HG03432 (cell line): ENCODE results near the gene TBPL1.
"Not testable (repeated sequence)": the region's sequence is repeated elsewhere in the genome, so short reads cannot be mapped to it uniquely, and the experiment has no call there.

ENCODE experiments used
- ATAC-seq: cut with Tn5 transposase; IDR thresholded peaks from one replicate; pipeline ENCODE4 v1.9.1; 2021; ENCODE audit warnings: mild to moderate bottlenecking, moderate library complexity; ENCODE audit not compliant: unreplicated experiment

TBPL1 gene

DNA sequence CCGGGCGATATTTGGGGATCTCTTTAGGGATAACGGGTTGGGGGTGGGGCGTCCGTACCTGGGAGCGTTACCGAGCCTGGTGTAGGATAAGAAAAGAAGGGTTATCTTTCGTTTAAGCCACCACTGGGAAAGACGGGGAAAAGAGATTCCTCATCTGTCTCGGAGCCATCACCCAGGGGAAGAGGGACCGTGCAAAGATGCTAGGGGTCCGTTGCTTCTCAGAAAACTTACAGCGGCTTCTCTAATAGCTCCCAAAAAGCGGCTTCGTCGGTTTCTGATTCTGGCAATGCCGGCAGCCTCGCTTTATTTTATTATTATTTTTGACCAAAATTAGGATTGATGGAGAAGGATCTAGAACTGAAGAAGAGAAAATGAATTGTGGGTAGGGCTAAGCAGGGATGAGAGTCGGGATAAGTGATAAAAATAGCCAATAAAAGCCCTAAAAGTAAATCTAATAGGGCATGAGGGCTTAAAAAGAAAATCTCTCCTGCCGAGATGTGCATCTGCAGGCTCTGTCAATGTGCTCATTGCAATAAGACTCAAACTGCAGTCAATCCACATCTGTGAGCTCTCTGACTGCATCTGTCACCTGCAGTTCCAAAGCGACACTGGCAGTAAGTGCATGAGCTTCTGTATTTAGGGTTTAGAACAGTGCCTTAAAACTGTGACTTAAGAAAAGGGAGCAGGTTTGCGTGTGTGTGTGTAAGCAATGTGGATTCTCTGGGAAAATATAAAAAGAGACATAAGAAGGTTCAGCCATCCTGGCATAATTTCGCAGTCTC lies 801 bp downstream of the TBPL1 start:
- ATAC-seq = no peak

GRCh38 chr6:133954657-133955576 lies 1.9 kb downstream of the TBPL1 start:
- ATAC-seq = no peak

DNA sequence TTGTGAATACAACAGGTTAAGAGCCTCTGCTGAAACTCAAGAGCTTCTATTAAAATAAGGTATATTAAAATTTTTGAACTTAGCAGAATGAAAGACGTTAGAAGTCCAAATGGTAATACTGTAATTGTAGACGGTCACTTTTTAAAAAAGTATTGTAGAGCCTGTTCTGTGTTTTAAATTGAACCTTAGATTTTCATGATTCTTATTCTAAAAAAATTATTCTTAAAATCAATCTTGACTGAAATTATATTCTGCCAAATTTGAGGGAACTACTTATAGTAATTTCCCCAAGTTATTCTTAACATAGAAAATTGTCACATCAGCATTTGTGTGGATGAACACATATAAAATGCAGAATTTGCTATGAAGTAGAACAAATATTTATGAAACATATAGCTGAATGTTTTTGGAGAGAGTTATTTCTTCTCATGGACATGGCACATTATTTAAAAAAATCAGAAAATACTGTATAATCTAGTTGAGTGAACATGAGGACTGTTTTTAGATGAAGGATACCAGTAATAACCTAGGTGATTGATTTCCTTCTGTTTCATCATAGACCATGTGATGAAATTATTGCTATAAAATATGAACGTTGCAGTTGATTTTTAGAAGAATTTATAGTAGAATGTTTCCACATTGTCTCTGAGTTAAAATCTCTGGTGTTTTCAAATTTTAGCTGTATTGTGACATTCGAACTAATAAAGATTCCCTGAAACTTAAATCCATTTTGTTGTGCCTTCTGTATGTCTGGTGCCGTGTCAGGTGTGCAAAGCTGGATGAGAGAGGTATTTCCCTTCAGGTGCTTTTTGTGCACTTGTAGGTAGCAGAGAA lies 2.8 kb downstream of the TBPL1 start:
- ATAC-seq = no peak

GRCh38 chr6:133956416-133957049 lies 3.5 kb downstream of the TBPL1 start:
- no peak for ATAC-seq

- no peak for ATAC-seq
Observed at GRCh38 chr6:133957227-133957626, 4.2 kb downstream of the TBPL1 start.

DNA sequence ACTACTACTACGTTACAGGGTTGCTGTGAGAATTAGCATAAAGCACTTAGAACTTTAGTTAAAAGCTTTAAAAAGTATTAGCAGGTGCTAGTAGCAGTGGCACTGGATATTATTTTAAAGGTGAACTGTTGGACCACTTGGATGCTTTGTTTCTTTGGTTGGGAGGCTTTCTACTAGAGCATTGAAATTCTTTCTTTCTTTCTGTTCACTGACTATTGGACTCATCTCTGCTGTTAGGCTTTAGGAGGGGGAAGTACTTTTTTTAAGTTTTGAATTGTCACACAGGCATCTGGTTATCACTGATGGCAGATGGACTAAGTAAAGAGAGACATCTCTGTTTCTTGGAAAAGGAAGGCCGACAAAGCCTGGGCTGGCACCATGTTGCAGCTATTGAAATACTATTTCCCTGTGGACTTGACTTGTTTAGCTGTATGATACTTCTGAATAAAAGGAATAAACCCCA lies 4.8 kb downstream of the TBPL1 start:
- ATAC-seq = no peak

GRCh38 chr6:133958791-133959190 lies 5.8 kb downstream of the TBPL1 start:
- ATAC-seq = no peak

DNA sequence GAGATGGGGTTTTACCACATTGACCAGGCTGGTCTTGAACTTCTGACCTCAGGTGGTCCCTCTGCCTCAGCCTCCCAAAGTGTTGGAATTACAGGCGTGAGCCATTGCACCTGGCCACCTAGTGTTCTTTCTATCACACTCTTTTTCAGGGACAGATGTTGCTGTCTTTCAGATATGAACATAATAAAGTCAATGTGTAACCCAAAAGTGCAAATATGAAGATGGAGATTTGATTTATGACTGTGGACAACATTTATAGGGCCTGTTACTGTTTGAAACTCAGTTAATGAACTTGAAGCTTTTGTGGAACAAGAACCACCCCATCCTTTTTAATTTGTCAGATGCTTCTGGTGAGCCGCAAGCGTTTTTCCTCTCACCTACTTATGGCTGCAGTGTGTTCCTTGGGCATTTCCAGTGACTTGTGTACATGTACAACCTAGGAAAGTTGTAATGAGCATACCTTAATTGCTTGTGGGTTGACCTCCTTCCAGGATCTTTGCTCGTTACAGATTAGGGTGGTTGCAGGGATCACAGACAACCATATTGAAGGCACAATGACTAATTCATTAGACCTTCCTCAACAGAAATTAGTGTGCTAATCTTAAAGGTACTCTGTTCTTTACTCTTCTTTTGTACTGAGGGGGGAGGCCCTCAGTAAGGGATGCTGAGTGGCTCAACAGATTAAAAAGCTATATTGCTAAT lies 6.8 kb downstream of the TBPL1 start:
- no peak for ATAC-seq

GRCh38 chr6:133961831-133962230 lies 8.8 kb downstream of the TBPL1 start:
- no peak for ATAC-seq

DNA sequence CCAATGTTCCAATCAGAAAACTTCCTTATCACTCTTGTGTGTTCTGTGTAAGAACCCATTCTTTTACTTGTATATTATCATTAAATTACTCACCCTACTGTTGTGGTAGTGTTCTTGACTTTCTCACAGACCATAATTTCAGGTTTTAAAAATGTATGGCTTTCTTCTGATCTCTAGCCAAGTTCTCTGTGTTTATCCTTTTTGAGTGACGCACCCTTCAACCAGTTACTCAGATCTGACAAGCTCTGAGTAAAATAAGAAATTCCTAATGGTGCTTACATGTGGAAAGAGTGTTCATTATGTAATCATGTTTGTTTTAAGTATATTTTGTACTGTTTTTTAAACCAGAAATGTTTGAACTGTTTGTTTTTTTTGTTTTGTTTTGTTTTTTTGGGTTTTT lies 11.0 kb downstream of the TBPL1 start:
- no peak for ATAC-seq

DNA sequence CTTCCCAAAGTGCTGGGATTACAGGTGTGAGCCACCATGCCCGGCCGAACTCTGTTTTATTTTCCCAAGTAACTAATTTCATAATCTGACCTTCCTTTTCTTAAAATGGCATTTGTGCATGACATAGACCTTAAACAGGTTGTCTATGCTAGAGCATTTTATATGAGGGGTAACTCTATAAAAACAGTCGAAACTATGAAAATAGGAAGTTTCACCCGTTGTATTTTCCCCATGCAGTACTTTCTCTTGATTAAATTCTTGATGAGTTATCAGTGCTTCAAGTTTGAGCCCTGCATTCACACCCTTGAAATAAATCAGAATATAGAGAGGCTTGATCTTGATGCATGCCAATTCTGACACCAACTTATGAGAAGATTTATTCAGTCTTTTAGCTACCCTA lies 11.7 kb downstream of the TBPL1 start:
- ATAC-seq = no peak

DNA sequence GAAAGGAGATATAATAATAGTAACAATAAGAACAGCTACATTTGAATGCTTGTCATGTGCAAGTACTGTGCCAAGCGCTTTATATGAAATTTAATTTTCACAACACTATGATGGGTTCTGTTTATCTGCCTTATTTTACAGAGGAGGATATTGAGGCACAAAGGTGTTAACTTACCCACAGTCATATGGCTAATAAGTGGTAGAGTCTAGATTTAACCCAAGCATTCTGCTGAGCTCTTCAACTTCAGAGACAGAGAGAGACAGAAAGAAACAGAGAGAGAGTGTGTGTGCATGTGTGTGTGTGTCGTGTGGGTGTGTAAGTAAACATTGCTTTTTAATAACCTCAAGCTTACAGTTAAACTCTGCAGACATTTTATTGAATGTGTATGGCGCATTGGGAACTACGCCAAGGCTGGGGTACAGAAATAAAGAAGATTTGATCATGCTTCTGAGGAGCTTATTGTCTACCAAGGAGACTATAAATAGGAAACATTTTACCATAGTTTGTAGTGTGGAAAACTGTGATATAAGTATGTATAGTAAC lies 12.9 kb downstream of the TBPL1 start:
- no peak for ATAC-seq

DNA sequence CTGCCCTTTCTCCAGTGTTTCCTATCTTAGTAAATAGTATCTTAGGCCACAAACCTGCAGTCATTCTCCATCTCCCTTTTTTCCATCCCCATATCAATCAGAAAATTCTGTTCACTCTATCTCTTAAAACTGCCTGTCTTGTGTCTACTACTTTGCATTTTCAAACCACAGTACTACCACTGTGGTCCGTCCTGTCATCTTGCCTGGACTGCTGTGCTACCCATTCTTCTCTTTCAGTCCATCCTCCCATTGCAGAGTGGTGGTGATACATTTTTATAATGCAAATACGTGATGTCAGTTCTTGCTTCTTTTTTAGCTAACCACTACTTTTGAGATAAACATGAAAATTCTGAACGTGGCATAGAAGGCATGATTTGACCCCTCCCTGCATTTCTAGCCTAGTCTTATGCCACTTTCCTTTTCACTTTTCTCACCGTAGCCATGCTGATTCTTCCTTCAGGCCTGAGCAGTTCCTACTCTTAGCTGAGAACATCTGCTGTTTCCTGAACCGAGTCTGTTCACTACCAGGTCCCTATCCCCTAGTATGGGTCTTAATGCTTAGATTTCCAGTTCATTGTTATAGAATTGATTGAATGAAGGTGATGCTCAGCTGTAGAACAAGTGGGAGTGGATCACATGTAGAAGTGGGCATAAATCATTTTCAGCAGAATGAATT lies 13.8 kb downstream of the TBPL1 start:
- ATAC-seq = peak; percentile 88

GRCh38 chr6:133967347-133967746 lies 14.3 kb downstream of the TBPL1 start:
- ATAC-seq = no peak

- ATAC-seq = not testable (repeated sequence)
Observed at GRCh38 chr6:133967835-133968234, 14.8 kb downstream of the TBPL1 start.

DNA sequence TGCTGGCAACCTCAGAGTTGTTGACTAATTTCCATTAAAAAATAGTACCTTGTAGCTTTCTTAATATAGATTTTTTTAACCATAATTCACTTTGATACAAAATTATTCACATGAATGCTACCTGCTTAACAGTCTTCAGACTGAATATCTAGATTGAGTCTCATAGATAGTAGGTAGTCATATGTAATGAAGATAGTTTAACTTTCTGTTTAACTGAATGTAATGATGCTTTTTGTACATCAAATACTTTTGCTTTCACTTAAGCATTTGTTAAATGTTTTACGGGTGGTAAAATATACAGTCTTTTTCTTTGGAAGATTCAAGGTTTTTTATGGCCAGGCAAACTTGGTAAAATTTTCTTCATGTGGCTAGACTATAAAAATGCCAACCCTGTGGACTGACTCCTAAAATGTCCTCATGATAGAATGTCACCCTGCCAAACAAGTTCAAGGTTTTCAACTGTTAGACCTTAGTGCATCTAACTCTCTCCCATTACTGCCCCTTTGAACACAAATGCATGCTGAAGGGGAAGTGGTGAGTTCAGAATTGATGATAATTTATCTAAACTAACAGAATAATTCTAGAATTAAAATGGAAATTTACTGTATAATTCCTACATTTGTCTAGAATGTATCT lies 16.4 kb downstream of the TBPL1 start:
- no peak for ATAC-seq

DNA sequence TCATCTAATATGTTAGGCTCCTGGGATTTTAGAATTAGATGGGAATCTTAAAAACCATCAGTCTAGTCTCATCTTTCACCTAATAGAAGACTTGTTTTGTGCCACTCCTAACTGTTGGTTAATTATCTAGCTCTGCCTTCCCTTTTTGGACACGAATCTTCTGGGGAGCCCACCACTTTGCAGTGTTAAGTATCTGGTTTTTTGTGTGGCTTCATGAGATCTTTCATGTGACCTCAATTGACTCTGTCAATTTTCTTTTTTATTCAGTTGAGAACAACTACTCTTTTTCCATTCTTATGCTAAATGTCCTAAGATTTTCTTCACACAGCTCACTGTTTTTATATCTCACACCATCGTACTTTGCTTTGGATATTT lies 16.9 kb downstream of the TBPL1 start:
- no peak for ATAC-seq

GRCh38 chr6:133971861-133972260 lies 18.8 kb downstream of the TBPL1 start:
- no peak for ATAC-seq

GRCh38 chr6:133972388-133972787 lies 19.4 kb downstream of the TBPL1 start:
- ATAC-seq = no peak
